A172 (cell line): ENCODE data around the gene FDXACB1. TPM values are rescaled to one million over a fixed set of nuclear protein-coding genes. Genes with fewer than 3 reads are reported as not detected.
A peak's percentile ranks its signal among the peaks of the same experiment; 100 is the strongest.

Source experiments
- DNase-seq: peaks from one replicate; pipeline ENCODE4 v3.0.0-alpha.2; 2015; ENCODE audit warnings: low spot score
- total RNA-seq: library from RNA; depleted of rRNA; stranded (reverse); fragments of >200 nt; shearing (Covaris generic); gene quantifications from 2 replicates; pipeline ENCODE4 v1.2.3, GENCODE V29; 2014; rRNA removed

Gene FDXACB1
- total RNA-seq = 1.5 and 3.4 TPM in 2 replicates

- peak; percentile 88 for DNase-seq
These were observed at the start of gene FDXACB1, which contains the start of gene CFAP68 for GRCh38 chr11:111878849-111879636. FDXACB1 (minus strand) TSS chr11:111879165; CDS start chr11:111879132, 33 bp downstream. CFAP68 (plus strand) TSS chr11:111879541; CDS start chr11:111879561, 20 bp downstream.

DNA sequence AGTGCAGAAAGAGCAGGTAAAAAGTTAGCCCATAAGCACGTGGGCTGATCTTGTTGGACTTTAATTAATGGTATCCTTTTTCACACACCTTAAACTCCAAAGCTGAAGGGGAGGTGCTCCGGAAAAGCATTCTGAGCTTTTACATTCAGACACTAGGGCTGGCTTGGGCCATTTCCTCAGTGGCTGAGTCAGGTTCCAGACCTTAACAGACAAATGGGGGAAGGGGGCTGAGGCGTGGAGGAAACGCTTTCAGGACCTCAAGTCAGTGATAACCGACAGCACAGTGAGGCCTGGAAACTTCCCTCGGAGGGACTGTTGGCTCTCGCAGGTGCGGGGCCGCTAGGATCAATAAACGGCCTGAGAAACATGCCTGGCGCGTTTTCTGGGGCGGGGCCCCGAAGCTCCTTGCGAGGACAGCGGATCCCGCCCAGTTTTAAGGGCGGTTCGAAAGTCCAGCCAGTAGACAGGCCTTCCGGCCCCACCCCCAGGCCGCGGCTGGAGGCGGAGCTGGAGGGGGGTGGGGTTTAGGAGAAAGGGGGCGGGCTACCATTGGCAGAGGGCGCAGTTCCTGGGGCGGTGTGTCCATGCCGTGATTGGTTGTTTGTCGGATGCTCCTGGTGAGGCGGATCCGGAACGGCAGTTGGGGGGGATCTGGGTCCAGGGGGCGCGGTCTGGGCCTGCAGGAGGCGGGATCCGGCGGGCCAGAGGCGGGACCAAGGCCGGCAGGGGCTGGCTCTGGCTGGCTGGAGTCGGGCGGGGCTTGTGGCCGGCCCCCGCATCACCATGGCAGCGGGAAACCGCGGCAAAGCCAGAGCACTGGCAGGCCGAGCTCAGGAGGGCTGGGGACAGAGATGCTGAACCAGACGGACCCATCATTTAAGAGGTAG, 47.8 kb upstream of the FDXACB1 start:
- peak; percentile 81 for DNase-seq

DNA sequence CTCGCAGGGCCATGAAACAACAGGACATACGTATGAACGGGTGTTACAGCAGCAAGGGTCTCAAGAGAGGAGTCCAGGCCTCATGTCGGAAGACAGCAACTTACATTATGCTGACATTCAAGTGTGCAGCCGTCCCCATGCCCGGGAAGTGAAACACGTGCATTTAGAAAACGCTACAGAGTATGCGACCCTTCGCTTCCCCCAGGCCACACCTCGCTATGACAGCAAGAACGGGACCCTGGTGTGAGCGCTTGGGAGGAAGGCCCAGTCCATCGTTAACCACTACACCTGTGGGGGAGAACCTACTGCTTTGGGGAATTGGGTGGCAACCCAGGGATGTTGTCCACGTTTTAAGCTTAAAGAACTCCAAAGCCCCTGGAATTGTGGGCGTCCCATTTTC, 47.0 kb upstream of the FDXACB1 start:
- DNase-seq = no peak

DNA sequence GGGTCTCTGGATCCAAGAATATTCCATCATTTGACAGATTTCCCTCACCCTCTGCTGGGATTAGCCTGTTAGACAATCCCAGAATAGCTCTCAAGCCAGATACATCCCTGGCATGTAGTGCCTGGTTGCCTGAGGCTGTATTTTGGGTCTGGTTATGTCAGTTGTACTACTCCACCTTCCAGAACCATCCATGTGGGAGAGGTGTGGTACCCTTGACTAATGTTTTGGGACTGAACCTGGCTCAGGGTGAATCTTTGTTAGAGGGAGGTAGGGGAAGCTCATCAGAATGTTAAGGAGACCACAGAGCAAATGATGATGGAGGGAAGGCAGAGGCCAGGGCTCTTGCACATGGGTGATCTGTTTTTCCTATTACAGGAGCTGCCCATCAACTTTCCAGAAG, 45.0 kb upstream of the FDXACB1 start:
- no peak for DNase-seq

DNA sequence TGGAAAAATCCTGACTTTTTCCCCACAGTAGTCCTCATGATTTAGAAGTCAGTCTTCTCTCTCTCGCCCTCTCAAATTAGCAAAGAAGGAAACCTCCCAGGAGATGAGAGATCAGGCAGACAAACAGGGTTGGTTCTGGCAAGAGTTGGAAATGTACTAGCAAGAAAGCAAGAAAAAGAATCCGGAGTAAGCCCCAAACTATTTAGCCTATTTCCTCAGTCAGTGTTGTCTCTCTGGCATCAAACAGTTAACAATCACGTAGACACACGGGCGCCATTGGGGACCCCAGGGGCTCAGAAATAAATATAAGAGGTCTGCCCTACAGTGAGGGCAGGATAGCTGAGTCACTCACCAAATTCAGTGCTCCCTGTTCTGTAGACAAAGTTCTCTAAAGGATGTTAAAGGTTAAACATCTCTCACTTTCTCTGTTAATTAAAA, 44.4 kb upstream of the FDXACB1 start:
- no peak for DNase-seq

- no peak for DNase-seq
These were observed 43.8 kb upstream of the FDXACB1 start for GRCh38 chr11:111922803-111923202.

- no peak for DNase-seq
These were observed 42.7 kb upstream of the FDXACB1 start for GRCh38 chr11:111921541-111922230.

- DNase-seq = no peak
These were observed 41.9 kb upstream of the FDXACB1 start for GRCh38 chr11:111920908-111921307.

- no peak for DNase-seq
These were observed 39.7 kb upstream of the FDXACB1 start, which contains the start of gene C11orf52 for GRCh38 chr11:111918390-111919256. C11orf52 (plus strand) TSS chr11:111918913; CDS start chr11:111918973, 60 bp downstream.

DNA sequence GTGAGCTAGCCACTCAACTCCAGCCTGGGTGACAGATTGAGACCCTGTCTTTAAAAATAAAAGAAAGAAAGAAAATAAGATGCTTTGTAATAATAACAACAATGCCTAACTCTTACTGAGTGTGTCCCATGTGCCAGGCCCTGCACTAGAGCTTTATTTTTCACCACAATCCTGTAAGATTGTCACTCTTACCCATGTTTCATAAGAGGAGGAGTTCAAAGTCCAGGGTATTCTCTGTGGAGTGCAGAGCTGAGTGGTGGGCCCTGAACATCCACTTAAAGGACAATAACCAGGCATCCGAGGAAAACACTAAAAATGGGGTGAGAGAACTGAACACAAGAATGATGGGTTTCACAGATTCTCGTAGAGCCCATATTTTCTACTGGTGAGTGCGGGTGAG, 38.8 kb upstream of the FDXACB1 start:
- no peak for DNase-seq

GRCh38 chr11:111917312-111917711, 38.3 kb upstream of the FDXACB1 start:
- DNase-seq = no peak

DNA sequence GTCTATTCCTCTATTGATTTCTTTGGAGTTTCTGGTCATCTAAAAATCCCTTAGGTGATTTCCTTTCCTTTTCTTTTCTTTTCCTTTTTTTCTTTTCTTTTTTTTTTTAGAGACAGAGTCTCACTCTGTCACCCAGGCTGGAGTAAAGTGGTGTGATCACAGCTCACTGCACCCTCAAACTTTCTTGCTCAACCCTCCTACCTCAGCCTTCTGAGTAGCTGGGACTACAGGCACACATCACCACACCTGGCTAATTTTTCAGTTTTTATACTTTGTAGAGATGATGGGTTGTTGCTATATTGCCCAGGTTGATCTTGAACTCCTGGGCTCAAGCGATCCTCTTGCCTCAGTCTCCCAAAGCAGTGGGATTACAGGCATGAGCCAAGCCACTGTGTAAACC, 37.8 kb upstream of the FDXACB1 start:
- DNase-seq = no peak

- peak; percentile 16 for DNase-seq
These were observed 35.0 kb upstream of the FDXACB1 start for GRCh38 chr11:111913997-111914396.

DNA sequence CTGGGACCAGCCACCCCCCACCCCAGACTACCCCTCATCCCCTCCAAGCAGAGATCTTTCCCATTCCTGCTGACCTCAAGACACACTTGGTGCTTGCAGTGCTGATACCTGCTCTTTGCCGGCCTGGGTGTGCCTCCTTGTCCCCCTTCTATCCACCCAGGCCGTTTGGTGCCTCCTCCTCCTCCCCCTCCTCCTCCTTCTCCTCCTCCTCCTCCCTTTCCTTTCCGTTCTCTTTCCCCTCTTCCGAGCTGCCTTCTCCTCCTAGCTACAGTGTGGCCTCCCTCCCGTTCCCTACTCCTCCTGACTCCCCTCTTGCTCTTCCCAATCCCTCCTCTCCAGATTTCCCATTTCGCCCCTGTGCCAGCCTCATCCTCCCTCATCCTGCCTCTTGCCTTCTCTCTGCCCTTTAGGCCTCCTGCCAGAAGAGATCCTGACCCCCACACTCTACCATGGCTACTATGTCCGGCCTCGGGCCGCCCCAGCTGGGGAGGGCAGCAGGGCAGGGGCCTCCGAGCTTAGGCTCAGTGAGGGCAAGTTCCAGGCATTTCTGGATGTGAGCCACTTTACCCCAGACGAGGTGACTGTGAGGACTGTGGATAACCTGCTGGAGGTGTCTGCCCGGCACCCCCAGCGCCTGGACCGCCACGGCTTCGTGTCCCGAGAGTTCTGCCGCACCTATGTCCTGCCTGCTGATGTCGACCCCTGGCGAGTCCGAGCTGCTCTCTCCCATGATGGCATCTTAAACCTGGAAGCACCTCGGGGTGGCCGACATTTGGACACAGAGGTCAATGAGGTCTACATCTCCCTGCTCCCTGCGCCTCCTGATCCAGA, 34.3 kb upstream of the FDXACB1 start:
- no peak for DNase-seq

DNA sequence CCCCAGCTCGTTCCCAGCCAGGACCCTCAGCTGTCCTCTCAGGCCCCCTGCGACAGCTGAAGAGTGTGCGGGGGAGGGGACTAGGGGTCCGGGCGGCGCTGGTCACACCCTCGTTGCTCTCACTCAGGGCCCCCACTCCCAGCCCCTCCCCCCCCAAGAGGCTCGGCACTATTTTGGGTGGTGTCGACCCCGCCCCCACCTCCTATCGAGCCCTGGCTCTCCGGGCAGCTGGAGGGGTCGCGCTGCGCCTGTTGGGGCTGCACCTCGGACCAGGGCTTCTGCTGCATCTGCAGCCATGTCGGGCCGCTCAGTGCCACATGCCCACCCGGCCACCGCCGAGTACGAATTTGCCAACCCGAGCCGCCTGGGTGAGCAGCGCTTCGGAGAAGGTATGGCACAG, 33.6 kb upstream of the FDXACB1 start, which contains the start of gene HSPB2:
Gene HSPB2 (plus strand): TSS at position 200 of the 400 bp plus-strand sequence. CDS start 96 bp downstream, at position 296.
- DNase-seq = no peak

DNA sequence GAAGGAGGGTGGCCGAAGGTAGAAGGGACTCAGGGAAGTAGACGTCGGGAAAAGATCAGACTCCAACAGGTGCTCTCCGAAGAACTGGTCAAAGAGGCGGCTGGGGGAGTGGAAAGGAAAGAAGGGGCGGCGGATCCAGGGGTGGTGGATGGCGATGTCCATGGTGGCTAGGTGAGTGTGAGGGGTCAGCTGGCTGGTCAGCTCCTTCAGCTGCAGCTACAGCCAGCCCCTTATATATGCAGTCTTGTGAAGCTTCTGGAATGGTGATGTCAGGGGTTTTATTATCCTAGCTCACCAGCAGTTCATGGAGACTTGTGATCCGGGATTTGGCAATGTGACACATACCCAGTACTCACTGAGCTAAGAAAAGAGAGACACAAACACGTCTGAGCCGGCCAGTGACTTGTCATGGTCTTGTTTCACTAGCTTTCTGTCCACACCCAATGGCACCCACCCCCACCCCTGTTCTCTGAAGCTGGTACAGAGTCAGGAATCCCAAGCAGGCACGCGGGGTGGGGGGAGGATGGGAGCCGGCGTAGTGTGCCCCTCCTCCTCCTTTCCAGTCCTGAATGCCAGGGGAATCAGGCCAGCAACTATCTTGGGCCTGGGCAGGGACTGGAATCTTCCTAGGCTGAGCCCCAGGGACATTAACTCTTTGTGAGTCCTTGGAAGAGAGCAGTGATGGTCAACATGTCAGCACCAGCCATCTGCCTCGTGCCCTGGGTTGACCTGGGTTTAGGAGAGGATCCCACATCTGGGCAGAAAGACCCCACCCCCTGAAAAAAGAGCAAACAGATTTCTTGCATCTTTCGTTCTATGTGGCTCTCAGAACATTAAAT, 32.8 kb upstream of the FDXACB1 start, which contains the start of gene CRYAB:
Gene CRYAB (minus strand): TSS at position 208 of the 839 bp plus-strand sequence. CDS start 46 bp downstream, at position 162.
- DNase-seq = peak; percentile 37

GRCh38 chr11:111910676-111911562, 32.0 kb upstream of the FDXACB1 start:
- DNase-seq = no peak

DNA sequence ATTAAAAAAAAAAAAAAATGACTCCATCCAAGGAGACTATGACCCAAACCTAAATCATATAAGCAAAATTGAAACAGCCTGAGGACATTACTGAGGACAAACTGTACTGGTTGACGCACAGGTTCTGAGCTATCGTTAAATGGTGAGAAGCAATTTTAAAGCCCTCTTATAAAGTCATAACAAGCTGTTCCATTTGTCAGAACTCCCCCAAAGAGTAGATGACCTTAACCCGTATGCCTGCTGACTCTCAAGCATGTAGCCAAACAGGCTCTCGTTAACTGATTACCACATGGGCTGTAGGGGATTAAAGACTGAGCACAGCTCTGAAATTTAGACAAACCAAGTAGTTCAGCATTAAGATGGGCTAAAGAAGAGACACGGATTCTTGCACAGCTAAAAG, 30.4 kb upstream of the FDXACB1 start:
- no peak for DNase-seq
